HG02588 (cell line): Measurements from ENCODE around the gene NFATC1.
"Not testable (repeated sequence)": the region's sequence is repeated elsewhere in the genome, so short reads cannot be mapped to it uniquely, and the experiment has no call there.

Source experiments
- ATAC-seq: cut with Tn5 transposase; IDR thresholded peaks from one replicate; pipeline ENCODE4 v1.9.1; 2021; ENCODE audit warnings: mild to moderate bottlenecking, moderate library complexity; ENCODE audit not compliant: unreplicated experiment

NFATC1 gene

DNA sequence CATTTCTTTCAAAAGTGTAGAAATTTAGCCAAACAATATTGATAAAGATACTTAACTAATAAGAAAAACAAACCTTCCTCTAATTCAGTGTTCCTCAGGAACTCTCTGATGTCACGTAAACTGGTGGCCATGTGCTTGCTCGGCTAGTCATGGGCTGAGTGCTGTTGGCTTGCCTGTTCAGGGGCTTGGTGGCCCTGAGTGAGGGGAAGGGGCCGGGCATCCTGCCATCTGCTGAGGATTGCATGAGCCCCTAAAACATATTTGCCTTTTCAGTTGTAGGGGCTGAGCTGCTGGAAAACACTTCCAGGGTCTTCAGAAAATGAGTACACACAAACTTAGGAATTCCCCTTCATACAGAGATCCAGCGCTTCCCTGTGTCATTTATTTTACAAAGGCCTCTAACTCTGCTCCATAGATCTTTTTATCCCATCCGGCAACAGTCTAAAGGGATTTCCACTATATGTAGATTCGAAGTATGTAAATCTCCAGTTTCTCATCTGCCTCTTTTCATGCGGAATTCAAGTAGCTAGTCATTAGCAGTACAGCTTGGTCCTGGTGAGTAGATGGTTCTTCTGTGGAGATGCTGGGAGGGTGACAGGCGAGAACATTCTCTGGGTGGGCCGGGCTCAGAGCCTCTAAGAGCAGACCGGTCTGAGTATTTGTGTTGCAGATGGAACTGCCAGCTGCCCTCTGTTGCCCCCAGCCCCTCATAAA is 20.1 kb upstream of the NFATC1 start:
- ATAC-seq: no peak

DNA sequence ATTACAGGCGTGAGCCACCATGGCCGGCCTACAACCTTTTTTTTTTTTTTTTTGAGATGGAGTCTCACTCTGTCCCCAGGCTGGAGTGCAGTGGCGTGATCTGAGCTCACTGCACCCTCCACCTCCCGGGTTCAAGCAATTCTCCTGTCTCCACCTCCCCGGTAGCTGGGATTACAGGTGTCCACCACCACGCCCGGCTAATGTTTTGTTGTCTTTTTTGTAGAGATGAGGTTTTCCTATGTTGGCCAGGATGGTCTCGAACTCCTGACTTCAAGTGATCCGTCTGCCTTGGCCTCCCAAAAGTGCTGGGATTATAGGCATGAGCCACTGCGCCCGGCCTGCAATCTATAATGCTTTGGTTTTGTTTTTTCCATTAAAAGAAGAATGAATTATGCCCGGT is 19.1 kb upstream of the NFATC1 start:
- not testable (repeated sequence) for ATAC-seq

DNA sequence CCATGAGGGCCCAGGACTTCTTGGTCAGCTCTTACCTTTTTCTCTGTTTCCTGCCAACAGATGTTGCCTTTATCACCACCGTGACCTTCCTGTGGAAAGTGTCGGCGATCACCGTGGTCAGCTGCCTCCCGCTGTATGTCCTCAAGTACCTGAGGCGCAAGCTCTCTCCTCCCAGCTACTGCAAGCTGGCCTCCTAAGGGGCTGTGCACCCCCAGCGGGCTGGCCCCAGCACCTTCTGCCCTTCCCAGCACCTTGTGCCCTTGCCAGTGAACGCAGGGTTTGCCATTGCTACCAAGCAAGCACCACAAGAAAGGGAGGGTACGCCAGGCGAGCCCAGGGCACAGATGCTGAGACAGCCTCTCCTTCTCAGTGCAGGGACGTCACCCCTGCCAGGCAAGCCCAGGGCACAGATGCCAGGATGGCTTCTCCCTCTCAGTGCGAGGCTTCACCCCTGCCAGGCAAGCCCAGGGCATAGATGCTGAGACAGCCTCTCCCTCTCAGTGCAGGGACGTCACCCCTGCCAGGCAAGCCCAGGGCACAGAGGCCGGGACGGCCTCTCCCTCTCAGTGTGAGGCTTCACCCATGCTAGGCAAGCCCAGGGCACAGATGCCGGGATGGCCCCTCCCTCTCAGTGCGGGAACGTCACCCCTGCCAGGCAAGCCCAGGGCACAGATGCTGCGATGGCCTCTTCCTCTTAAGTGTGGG is 18.4 kb upstream of the NFATC1 start:
- no peak for ATAC-seq

DNA sequence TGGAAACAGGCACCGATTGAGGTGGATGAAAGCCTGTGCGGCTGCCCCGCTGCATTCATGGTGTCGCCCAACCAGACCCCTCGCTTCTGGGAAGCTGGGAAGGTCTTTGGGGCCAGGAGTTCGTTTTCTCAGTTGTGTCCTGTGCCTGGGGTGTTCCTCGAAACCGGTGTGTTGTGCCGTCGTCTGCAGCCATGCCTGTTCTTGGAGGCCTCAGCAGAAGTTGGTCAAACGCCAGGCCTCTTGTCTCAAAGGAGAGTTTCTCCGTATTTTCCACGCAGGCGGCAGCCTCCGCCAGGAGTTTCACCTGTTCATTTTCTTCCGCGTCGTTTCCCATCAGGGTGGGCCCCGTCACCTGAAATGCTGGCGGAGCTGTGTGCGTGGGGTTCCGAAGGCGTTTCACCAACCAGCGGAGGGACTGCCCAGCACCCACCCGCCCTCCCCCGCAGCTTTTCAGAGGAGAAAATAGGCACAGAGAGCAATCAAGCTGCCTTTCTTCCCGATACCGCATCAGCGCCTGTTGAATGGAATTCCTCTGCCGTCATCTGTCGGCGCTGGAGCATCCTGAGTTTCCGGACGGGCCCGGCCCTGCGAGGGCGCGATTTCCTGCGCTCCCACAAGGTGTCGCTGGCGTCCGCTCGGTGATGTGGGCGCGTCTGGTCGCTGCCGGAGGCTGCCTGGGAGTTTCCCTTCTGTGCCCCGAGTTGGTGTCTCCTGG is 17.0 kb upstream of the NFATC1 start:
- ATAC-seq: peak; percentile 58

DNA sequence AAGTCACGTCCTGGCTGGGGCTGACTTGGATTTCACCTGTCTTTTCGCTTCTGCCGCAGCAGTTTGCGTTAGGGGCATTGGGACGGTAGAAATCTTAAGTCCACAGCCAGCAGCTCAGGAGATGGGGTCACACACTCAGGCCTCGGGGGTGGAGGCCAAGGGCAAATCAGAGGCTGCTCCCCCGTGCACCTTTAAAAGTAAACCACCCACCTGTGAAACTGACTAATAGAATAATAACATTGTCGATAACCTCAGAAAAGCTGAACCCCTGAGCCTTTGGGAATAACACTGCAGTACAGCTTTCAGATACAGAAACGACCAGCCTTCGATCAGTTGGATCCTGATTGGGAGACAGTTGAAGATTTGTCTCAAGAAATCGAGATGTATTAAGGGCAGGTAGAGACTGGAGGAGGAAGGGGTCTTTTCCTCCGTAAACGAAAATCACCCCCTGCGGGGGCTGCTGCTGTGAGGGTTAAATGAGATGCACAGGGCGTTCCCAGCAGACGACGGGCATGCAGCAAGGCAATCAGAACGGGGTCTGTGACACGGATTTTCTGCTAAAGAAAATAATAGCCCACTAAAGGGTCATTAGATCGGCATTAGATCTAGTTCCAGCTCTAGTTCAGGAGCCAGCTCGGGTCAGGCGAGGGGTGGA is 16.4 kb upstream of the NFATC1 start:
- ATAC-seq: no peak

DNA sequence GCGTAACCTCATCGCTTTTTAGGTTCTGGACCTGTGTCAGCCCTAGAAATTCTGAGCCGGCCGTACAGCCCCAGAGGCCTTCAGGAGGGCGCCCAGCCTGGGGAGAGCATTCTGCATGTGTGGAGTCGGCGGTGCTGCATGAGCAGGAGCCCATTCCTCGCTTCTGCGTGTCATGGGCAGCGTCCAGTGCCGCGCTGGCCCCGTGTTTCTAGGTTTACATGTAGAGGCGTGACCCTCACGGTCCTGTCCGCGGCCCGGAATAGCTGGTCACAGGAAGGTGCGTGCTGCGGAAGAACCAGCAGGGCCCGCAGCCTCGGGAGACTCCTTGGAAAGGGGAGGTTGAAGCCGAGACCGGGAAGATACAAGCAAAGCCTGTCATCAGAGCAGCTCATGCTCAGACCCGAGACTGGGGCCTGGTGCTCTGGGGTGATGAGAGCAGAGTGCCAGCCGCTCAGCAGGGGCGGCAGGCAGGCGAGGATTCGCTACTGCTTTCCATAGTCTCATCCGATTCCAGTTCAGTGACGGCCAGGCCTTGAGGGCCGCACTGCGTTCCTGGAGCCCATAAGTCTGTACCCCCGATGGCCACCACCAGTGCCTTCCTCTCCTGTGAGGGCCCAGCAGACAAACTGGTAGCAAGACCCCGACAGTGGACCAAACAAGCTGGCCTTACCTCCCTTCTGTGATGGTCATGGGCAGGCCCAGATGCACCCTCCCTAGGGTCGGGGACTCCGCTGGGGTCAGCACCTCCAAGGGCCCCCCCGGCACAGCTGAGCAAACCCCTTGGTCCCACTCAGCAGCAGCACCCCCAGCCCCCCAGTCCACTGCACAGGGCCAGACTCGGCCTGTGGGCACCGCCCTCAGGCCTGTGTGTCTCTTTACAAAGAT is 15.6 kb upstream of the NFATC1 start:
- ATAC-seq: no peak

DNA sequence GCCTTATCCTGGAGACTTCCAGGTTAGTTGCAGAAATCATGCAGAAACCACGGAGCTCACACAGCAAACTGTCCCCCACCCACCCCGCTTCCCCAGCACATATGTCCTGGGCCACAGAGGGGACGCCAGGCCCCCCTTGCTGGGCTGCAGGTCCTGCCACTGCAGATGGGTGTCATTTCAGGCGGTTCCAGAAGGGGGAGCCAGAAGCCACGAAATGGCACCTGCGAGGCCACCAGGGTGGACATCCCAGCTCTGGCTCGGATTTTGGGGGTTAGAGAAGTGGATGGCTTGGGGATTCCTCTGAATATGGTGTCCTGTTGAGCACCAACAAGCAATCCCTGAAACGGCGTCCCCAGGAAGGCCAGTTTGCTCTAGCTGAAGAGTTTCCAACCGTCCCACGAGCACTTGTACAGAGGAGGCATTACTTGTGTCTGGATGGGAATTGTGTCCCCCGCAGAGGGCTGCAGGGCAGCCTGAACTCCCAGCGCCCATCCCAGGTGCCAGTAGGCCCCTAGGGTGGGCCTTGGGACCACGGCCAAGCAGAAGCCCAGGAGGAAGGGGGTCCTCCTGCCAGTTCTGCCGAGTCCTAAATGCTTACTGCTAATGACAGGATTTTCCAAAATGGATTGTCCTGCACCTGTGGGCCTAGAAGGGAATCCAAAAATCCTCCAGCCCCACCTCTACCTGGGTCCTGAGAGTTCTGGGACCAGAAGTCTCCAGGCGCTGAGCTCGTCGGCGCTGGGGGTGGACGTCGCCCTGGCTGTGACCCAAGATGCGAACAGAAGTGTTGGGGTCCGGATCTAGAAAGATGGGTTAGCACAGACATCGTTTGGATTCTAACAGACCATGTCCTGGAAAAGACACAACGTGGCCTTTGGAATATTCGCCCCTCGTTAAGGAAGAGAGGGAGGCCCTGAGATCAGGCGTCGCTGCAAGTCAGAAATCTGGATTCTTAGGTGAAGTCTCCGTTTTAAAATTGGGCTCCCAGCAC is 14.6 kb upstream of the NFATC1 start:
- no peak for ATAC-seq

DNA sequence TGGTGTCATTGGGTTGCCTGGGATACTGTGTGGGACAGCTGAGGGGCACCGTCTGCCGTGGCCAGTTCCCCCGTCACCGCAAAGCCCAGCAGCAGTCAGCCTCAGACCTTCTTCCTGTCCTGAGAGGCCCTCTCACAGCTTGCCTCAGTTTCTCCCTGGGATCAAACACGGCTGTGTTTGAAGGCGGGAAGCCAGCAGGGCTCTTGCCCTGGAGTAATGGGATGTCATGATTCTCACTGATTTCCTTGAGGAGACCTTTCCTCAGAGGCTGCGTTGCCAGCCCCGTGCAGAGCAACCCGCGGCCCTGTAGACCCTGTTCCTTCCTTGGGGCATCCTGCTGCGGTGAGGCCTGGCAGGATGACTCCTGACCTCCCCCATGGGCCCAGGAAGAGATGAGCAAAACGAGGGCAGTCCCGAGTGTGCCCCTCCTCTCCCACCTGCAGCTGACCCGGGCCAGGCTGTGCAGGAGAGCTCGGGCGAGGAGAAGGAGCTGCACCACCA is 13.9 kb upstream of the NFATC1 start:
- ATAC-seq: no peak

DNA sequence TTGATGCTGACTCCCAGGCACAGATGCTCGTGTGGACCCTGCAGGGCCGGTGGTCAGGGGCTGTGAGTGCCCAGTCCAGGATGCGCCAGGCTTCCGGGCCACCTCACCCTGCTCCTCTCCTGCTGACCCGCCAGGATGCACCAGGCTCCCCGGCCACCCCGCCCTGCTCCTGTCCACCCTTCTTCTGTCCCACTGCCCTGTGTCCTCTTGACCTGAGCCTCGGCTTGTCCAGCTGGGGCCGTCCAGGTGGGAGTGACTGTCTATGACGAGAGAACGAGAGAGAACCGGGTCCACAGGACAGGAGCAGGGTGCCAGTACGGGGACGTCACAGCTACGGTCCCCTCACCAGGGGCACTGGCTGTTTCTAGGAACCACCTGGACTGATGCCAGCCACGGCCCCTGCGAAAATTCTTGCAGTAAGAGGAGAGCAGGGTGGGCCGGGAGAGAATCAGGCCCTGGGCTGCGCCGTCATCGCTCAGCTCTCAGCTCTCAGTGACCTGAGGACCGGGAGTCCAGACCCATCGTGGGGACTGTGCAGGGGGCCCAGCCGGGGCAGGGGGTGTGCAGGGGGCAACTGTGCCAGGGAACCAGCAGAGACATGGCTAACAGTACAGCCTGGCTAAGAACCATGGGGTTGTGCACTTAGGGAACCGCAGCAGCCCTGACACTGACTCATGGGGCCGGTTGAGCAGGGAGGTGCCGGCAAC is 12.9 kb upstream of the NFATC1 start:
- ATAC-seq: no peak

DNA sequence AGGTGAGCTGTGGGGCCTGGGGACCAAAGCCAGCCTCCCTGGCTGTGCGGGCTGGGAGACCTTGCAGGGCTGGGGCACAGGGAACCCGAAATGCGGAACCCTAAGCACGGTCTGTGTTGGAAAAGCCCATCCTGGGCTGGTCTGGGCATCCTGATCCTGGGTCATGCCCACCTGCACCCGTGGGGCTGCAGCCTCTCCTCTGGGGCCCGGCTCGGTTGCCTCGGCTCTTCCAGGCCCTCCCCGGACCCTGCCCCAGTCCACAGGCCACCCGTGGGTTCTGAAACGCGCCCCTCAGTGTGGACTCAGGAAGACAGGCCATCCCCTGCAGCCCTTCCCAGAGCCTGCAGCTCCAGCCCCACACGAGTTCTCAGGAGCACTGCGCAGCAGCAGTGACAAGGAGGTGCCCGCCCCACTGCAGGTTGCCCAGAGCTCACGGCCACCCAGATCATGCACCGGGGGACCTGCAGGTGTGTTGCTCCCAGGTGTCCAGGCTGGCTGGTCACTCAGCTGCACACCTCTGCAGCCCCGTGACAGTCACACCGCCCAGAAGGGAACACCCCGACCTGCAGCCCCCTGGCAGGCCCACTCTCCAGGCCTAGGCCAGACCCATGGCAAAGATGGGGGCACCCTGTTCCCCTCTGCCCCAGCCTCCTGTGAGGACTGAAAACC is 12.2 kb upstream of the NFATC1 start:
- ATAC-seq: no peak

DNA sequence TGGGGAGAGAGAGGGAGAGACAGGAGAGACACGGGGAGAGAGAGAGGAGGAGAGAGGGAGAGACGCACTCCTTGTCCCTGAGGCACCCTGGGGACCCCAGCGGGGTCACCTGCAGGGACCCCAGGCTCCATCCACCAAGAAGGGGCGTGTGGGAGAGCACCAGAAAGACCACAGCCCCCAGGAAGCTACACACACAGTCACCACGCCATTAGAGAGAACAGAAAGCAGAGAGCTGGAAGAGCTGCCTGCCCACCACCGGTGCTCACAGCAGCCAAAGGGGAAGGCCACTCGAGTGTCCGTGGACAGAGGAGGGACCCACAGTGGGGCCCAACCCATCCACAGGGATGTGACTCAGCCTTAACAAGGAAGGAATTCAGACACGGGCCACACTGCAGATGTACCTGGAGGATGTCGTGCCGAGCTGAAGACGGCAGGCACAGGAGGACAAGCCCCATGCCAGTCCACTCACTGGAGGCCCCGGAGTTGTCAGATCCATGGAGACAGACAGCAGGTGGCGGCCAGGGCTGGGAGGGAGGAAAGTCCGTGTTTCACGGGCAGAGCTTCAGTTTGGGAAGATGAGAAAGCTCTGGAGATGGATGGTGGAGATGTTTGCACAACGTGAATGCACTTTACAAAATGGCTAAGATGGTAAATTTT is 11.5 kb upstream of the NFATC1 start:
- no peak for ATAC-seq

DNA sequence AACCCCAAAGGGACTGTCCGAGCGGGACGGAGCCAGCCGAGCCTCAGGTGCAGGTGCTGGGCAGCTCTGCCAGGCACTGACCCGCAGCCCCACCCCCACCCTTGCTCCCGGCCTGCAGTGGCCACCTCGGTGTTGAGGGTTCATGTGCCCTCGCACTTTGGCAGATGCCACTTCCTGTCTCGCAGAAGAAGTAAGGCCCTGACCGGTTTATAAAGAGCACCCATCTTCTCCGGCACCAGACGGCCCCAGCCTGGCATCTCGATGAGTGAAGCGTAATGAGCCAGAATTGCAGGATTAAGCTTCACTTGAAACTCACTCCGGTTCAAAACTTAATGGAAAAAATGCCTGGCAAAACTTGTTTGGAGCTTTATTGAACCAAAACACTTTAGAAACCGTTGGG is 10.9 kb upstream of the NFATC1 start:
- ATAC-seq: no peak

DNA sequence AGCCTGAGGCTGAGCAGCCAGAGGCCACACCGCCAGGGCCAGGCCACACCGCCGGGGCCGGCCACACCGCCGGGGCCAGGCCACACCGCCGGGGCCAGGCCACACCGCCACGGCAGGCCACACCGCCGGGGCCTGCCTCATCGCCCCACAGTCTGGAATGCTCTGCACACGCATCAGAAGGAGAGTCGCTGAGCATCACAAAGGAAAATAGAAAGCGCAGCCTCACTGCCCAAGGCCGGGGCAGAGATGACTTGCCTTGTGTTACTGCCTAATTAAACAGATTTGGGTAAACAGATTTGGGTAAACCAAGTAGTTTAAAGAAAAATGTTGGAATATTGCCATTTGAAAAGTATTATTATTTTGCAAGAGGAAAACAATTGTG is 10.4 kb upstream of the NFATC1 start:
- ATAC-seq: no peak

DNA sequence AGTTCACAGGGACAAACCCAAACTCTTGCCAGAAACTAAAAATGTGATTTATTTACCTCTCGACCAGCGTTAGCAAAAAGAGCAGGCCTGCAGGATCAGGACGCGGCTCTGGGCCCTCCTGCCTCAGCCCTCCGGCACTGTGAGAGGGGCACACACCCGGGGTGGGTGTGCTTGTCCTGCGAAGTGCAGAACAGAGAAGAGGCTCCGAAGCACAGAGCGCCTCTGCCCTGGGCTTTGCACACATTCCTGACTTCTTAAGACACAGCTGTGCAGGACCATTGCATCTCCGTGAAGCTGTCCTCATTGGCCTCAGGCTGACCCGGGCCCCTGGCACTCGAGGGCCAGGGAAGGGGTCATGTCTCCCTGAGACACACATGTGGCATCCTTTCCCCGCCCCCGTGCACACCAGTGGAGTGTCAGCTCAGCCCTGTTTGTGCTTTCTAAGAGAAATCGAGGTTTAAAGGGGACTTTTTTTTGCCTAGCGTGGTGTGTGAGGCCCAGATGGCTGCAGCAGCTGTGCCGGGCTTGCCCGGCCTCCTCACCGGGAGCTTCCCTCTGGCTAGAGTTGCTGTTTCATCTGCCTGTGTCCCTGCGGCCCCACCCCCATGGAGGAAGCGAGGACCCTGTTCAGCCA is 9.9 kb upstream of the NFATC1 start:
- no peak for ATAC-seq

DNA sequence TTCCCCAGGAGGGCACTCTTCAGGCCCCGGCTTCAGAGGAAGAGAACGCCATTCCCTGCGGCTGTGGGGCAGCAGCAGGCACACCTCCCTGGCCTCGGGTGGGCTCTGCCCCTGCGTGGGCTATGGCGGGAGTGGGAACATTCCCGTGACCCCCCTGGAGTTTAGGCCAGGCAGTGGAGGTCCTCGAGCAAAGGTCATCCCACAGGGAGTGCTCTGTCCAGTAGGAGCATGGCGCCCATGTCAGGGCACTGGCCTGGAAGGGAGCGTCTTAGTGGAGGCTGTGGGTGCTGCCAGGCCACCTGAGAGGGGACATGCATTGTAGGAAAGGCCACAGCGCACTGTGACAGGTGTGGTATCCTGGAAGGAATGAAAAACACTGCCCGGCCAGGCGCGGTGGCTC is 9.2 kb upstream of the NFATC1 start:
- no peak for ATAC-seq

DNA sequence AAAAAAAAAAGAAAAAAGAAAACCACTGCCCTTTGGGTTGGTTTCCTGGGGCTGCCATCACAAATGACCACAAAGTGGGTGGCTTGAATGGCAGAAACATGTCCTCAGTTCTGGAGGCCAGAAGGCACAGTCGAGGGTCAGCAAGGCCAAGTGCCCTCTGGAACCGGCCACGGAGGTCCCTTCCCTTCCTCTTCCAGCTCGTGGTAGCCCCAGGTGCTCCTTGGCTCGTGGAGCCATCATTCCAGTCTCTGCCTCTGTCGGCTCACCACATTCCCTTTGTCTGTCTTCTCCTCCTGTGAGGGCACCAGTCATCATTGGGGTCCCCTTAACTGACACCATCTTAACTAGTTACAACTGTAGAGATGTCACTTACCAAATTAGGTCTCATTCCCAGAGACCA is 8.5 kb upstream of the NFATC1 start:
- ATAC-seq: no peak

DNA sequence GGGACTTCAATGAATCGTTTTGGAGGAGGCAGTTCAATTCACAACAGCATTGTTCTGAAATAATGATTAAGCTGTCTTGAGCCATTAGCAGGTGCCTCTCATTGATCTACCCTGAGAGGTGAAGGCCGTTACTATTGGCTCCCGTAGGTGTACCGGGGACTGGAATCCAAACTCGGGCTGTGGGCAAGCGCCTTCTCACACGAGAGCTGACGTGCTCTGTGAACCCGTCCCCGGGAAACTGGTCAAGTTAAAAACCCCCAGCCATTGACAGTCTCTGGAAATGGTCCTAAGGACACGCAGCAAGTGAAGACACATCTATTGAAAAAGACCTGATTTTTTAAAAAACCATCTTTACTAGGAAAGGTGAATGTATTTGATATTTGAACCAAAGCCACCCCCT is 8.1 kb upstream of the NFATC1 start:
- no peak for ATAC-seq
